BLaER1 treated with 17β-estradiol and CSF1 and Interleukin-3, amounts not matched to agents 10 nM and 100 nM (cell line): ENCODE results near the gene GNB1L.
A peak's percentile ranks its signal among the peaks of the same experiment; 100 is the strongest.

ENCODE experiments used
- H3K27ac ChIP-seq, 11 experiments: shearing (Covaris generic); formaldehyde crosslinking; 2 replicates each; pipeline ENCODE4 v1.8.1; 2022
- H3K27me3 ChIP-seq, 11 experiments: shearing (Covaris generic); formaldehyde crosslinking; 2 replicates each; pipeline ENCODE4 v1.8.1; 2022
- H3K36me3 ChIP-seq, 11 experiments: shearing (Covaris generic); formaldehyde crosslinking; 2 replicates each; pipeline ENCODE4 v1.8.1; 2022
- H3K4me1 ChIP-seq, 10 experiments: shearing (Covaris generic); formaldehyde crosslinking; 2 replicates each; pipeline ENCODE4 v1.8.1; 2022
- H3K4me2 ChIP-seq, 11 experiments: shearing (Covaris generic); formaldehyde crosslinking; 2 replicates each; pipeline ENCODE4 v1.8.1; 2022
- H3K4me3 ChIP-seq, 10 experiments: shearing (Covaris generic); formaldehyde crosslinking; 2 replicates each; pipeline ENCODE4 v1.8.1; 2022
- H3K9ac ChIP-seq, 11 experiments: shearing (Covaris generic); formaldehyde crosslinking; 2 replicates each; pipeline ENCODE4 v1.8.1; 2022
- H3K9me3 ChIP-seq, 11 experiments: shearing (Covaris generic); formaldehyde crosslinking; replicated peaks in 1 of 11; 2 replicates each; pipeline ENCODE4 v1.8.1; 2022
- H4K20me1 ChIP-seq, 11 experiments: shearing (Covaris generic); formaldehyde crosslinking; 2 replicates each; pipeline ENCODE4 v1.8.1; 2022
- Cebpa-rat ChIP-seq, 11 experiments: shearing (Covaris generic); IDR thresholded peaks; 2 replicates each; pipeline ENCODE4 v1.8.1; 2022

The GNB1L gene

GRCh38 chr22:19807914-19808872, 46.5 kb downstream of the GNB1L start:
- H3K27me3 ChIP-seq = peaks cover 0 to 5% (median 0%) of the 10 kb centered on the region in 11 experiments; a peak in 1 of 22 replicates
- H3K4me3 ChIP-seq = no peak overlapping the region
- TF ChIP-seq Cebpa-rat (IDR thresholded peaks at IDR 0.05) = no peak
- peak overlapping the region in 8 of 11 experiments; percentile 10 to 86 (median 84); a peak in 13 of 22 replicates for H3K4me2 ChIP-seq
- H3K36me3 ChIP-seq = peaks cover 0 to 13% (median 7%) of the 10 kb centered on the region in 11 experiments; a peak in 10 of 22 replicates
- peak overlapping the region in 1 of 11 experiments; percentile 16; a peak in 2 of 22 replicates for H3K9ac ChIP-seq
- H3K9me3 ChIP-seq = no peaks in the 10 kb centered on the region
- H4K20me1 ChIP-seq = peaks cover 0 to 37% (median 13%) of the 10 kb centered on the region in 11 experiments; a peak in 11 of 22 replicates
- H3K27ac ChIP-seq = no peak overlapping the region
- H3K4me1 ChIP-seq = peaks cover 14 to 66% (median 46%) of the 10 kb centered on the region in 10 experiments

GRCh38 chr22:19807161-19807913, 47.3 kb downstream of the GNB1L start:
- Histone ChIP-seq H3K36me3 (peaks cover 0 to 16% (median 5%) of the 10 kb centered on the region in 11 experiments; a peak in 10 of 22 replicates), H3K27me3 (peaks cover 0 to 5% (median 0%) of the 10 kb centered on the region in 11 experiments; a peak in 1 of 22 replicates), H3K4me3 (no peak overlapping the region), H3K27ac (0 out of 22 replicates have a peak overlapping the region, but pooled peaks of 1 of the 11 experiments have one; percentile 8), H4K20me1 (peaks cover 0 to 31% (median 13%) of the 10 kb centered on the region in 11 experiments; a peak in 11 of 22 replicates), H3K4me2 (peak overlapping the region in 10 of 11 experiments; percentile 2 to 87 (median 84); a peak in 18 of 22 replicates), H3K9ac (peak overlapping the region in 1 of 11 experiments; percentile 48; a peak in 2 of 22 replicates), H3K4me1 (peaks cover 14 to 57% (median 41%) of the 10 kb centered on the region in 10 experiments), H3K9me3 (no peaks in the 10 kb centered on the region)
- TF ChIP-seq Cebpa-rat (IDR thresholded peaks at IDR 0.05) = no peak

GRCh38 chr22:19806213-19807160, 48.2 kb downstream of the GNB1L start:
- peaks cover 0 to 5% (median 0%) of the 10 kb centered on the region in 11 experiments; a peak in 1 of 22 replicates for H3K27me3 ChIP-seq
- H3K9me3 ChIP-seq = no peaks in the 10 kb centered on the region
- peaks cover 14 to 54% (median 41%) of the 10 kb centered on the region in 10 experiments for H3K4me1 ChIP-seq
- H3K4me3 ChIP-seq = no peak overlapping the region
- peaks cover 0 to 31% (median 13%) of the 10 kb centered on the region in 11 experiments; a peak in 11 of 22 replicates for H4K20me1 ChIP-seq
- peak overlapping the region; percentile 47 to 87 (median 83) for H3K4me2 ChIP-seq
- no peak for TF ChIP-seq Cebpa-rat (IDR thresholded peaks at IDR 0.05)
- H3K27ac ChIP-seq = peak overlapping the region in 1 of 11 experiments; percentile 8; a peak in 1 of 22 replicates
- peak overlapping the region in 5 of 11 experiments; percentile 4 to 48 (median 18); a peak in 6 of 22 replicates for H3K9ac ChIP-seq
- peaks cover 0 to 12% (median 0%) of the 10 kb centered on the region in 11 experiments; a peak in 3 of 22 replicates for H3K36me3 ChIP-seq

GRCh38 chr22:19805821-19806212, 48.9 kb downstream of the GNB1L start:
- H3K4me1 ChIP-seq = peaks cover 14 to 50% (median 41%) of the 10 kb centered on the region in 10 experiments
- H3K36me3 ChIP-seq = peaks cover 0 to 17% (median 0%) of the 10 kb centered on the region in 11 experiments; a peak in 3 of 22 replicates
- H3K9me3 ChIP-seq = no peaks in the 10 kb centered on the region
- no peak for TF ChIP-seq Cebpa-rat (IDR thresholded peaks at IDR 0.05)
- peaks cover 0 to 31% (median 13%) of the 10 kb centered on the region in 11 experiments; a peak in 11 of 22 replicates for H4K20me1 ChIP-seq
- H3K9ac ChIP-seq = peak overlapping the region in 5 of 11 experiments; percentile 4 to 48 (median 18); a peak in 6 of 22 replicates
- H3K27me3 ChIP-seq = peaks cover 0 to 5% (median 0%) of the 10 kb centered on the region in 11 experiments; a peak in 1 of 22 replicates
- peak overlapping the region; percentile 47 to 87 (median 83) for H3K4me2 ChIP-seq
- 0 out of 22 replicates have a peak overlapping the region, but pooled peaks of 1 of the 11 experiments have one; percentile 8 for H3K27ac ChIP-seq
- H3K4me3 ChIP-seq = no peak overlapping the region

DNA sequence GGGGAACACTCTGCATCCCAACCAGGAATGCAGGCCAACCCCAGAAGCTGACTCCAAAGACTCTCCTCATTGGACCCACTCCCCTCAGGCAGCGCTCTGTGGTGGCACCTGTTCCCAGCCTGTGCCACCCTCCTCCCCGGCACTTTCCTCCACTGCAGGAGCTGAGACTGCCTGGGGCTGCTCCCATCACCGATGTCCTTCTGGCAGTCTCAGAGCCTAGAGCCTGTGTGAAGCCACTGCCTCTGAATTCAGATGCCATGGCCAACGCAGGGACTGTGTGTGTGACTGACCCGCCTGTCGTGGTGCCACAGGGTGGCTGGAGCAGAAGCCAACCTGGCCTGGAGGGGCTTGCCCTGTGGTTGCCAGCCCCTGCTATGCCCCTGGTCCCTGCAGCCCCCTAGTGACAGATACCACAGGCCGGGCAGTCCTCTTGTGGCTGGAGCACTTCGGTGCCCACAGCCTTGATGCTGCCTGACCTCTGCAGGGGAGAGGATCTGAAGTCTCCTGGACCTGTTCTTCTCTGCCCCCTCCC, 50.9 kb downstream of the GNB1L start:
- H3K4me1 ChIP-seq = peaks cover 14 to 42% (median 39%) of the 10 kb centered on the region in 10 experiments
- no peaks in the 10 kb centered on the region for H3K9me3 ChIP-seq
- H3K27ac ChIP-seq = no peak overlapping the region
- peaks cover 0 to 31% (median 13%) of the 10 kb centered on the region in 11 experiments; a peak in 11 of 22 replicates for H4K20me1 ChIP-seq
- no peak for TF ChIP-seq Cebpa-rat (IDR thresholded peaks at IDR 0.05)
- no peak overlapping the region for H3K4me3 ChIP-seq
- H3K9ac ChIP-seq = no peak overlapping the region
- no peak overlapping the region for H3K4me2 ChIP-seq
- peaks cover 0 to 5% (median 0%) of the 10 kb centered on the region in 11 experiments; a peak in 1 of 22 replicates for H3K27me3 ChIP-seq
- H3K36me3 ChIP-seq = peaks cover 0 to 31% (median 0%) of the 10 kb centered on the region in 11 experiments; a peak in 5 of 22 replicates

- no peak overlapping the region for H3K4me3 ChIP-seq
- peaks cover 0 to 5% (median 0%) of the 10 kb centered on the region in 11 experiments; a peak in 1 of 22 replicates for H3K27me3 ChIP-seq
- no peak overlapping the region for H3K4me2 ChIP-seq
- H3K9me3 ChIP-seq = no peaks in the 10 kb centered on the region
- H4K20me1 ChIP-seq = peaks cover 0 to 27% (median 12%) of the 10 kb centered on the region in 11 experiments; a peak in 11 of 22 replicates
- H3K9ac ChIP-seq = no peak overlapping the region
- TF ChIP-seq Cebpa-rat (IDR thresholded peaks at IDR 0.05) = no peak
- no peak overlapping the region for H3K27ac ChIP-seq
- H3K36me3 ChIP-seq = peaks cover 0 to 31% (median 0%) of the 10 kb centered on the region in 11 experiments; a peak in 5 of 22 replicates
- H3K4me1 ChIP-seq = peaks cover 14 to 35% (median 32%) of the 10 kb centered on the region in 10 experiments
Measured at GRCh38 chr22:19802894-19803735, 51.6 kb downstream of the GNB1L start.
